Glomerular visceral epithelial cell (primary cell): Measurements from ENCODE around the gene DNAJB13.

Experiments
- DNase-seq: peaks from one replicate; pipeline ENCODE4 v3.0.0-alpha.2; 2016; ENCODE audit errors: extremely low spot score

DNAJB13 gene

GRCh38 chr11:74000307-74001133, 49.7 kb downstream of the DNAJB13 start:
- no peak for DNase-seq

GRCh38 chr11:74001822-74002286, 51.0 kb downstream of the DNAJB13 start:
- no peak for DNase-seq

- DNase-seq: no peak
These were observed 52.0 kb downstream of the DNAJB13 start for GRCh38 chr11:74002832-74003231.

GRCh38 chr11:74004046-74004695, 53.3 kb downstream of the DNAJB13 start:
- DNase-seq: no peak

GRCh38 chr11:74004759-74005615, 54.2 kb downstream of the DNAJB13 start:
- no peak for DNase-seq

- DNase-seq: no peak
These were observed 55.1 kb downstream of the DNAJB13 start for GRCh38 chr11:74005721-74006517.

- no peak for DNase-seq
These were observed 56.0 kb downstream of the DNAJB13 start for GRCh38 chr11:74006743-74007304.

GRCh38 chr11:74007691-74008372, 57.0 kb downstream of the DNAJB13 start:
- DNase-seq: no peak

GRCh38 chr11:74008373-74009229, 57.8 kb downstream of the DNAJB13 start, which contains the start of gene UCP3:
UCP3 (minus strand) TSS chr11:74009085; CDS start chr11:74007042, 2,043 bp downstream.
- no peak for DNase-seq

- no peak for DNase-seq
These were observed 58.4 kb downstream of the DNAJB13 start for GRCh38 chr11:74009230-74009547.

GRCh38 chr11:74009675-74010305, 59.0 kb downstream of the DNAJB13 start:
- no peak for DNase-seq

GRCh38 chr11:74010306-74011300, 59.8 kb downstream of the DNAJB13 start:
- DNase-seq: no peak

GRCh38 chr11:74011360-74012073, 60.7 kb downstream of the DNAJB13 start:
- DNase-seq: no peak

GRCh38 chr11:74012074-74012809, 61.4 kb downstream of the DNAJB13 start:
- no peak for DNase-seq

- no peak for DNase-seq
These were observed 62.3 kb downstream of the DNAJB13 start for GRCh38 chr11:74013141-74013540.

- no peak for DNase-seq
These were observed 64.1 kb downstream of the DNAJB13 start for GRCh38 chr11:74014880-74015279.
